Right lobe of liver (tissue), 4 donors: ENCODE results near the gene NOS1AP.

Source experiments
- POLR2A ChIP-seq: fragments of 450-650 bp; IDR thresholded peaks from one replicate; pipeline ENCODE4 v1.6.1; 2017; ENCODE audit warnings: antibody characterized with exemption, mild to moderate bottlenecking
- TF ChIP-seq, protein P1 (sequence below), 4 donors: fragments of 200-600 bp in 3 of 4; fragments of 450-650 bp in 1 of 4; IDR thresholded peaks; one replicate each; pipeline versions ENCODE4 v1.5.1 to v1.8.0; 2016 to 2022; ENCODE audit warnings: antibody characterized with exemption in 4 of 4, mild to moderate bottlenecking in 2 of 4
- donor health status: DM: no; HTN: no; CAD: no.
- donor health status: DM: no; HTN: no; CAD: no.
- donor health status: DM: no; HTN: yes; CAD: no.

DNA sequence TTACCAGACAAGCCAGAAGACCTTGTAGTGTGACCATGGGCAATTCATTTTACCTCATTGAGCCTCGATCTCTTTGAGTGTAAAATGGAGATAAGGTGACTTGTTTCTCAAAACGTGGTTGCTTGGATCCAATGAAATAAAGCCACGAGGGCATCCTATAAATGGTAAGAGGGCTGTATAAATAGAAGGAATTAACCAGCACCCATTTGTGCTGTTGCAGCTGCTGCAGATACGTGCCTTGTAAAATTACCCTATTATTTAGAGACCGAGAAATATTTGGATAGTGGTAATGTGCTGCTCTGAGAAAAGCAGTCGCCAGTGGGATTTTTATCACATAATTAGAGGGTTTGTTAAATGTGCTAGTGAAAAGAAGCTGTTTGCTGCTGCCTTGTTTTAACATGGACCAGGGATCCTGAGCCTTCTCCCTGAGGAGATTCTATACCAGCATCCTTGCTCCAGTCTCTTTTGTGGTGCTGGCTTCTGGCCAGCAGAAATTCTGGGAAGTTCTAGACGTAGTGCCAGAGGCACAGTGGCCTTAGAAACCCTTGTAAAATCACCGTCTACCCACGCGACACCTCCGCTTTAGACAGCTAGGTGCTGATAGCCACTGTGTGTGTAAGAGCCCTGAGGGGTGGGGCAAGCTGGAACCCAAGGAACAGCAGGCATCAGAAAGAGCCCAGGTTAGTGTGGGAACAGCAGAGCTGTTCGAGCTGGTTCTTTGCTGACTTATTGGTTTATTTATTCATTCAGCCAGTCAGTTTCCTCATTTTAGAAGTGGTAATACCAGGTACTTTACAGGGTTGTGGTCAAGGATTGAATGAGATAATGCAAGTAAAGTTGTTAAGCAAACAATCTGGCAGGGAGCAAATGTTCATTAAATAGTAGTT lies 137.5 kb downstream of the NOS1AP start:
- TF ChIP-seq, protein P1, sequence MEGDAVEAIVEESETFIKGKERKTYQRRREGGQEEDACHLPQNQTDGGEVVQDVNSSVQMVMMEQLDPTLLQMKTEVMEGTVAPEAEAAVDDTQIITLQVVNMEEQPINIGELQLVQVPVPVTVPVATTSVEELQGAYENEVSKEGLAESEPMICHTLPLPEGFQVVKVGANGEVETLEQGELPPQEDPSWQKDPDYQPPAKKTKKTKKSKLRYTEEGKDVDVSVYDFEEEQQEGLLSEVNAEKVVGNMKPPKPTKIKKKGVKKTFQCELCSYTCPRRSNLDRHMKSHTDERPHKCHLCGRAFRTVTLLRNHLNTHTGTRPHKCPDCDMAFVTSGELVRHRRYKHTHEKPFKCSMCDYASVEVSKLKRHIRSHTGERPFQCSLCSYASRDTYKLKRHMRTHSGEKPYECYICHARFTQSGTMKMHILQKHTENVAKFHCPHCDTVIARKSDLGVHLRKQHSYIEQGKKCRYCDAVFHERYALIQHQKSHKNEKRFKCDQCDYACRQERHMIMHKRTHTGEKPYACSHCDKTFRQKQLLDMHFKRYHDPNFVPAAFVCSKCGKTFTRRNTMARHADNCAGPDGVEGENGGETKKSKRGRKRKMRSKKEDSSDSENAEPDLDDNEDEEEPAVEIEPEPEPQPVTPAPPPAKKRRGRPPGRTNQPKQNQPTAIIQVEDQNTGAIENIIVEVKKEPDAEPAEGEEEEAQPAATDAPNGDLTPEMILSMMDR (IDR thresholded peaks at IDR 0.05): no peak
- no peak for TF ChIP-seq POLR2A
